B cell (primary cell): ENCODE data around the gene LCN10.

Source experiments
- EZH2 ChIP-seq: IDR thresholded peaks from 2 replicates; pipeline ENCODE4 v1.6.1; 2012; ENCODE audit warnings: borderline replicate concordance, low read depth, mild to moderate bottlenecking, moderate library complexity, low read length; ENCODE audit not compliant: insufficient read depth, poor library complexity, severe bottlenecking
- TF ChIP-seq, protein P1 (sequence below): fragments of 200-600 bp; IDR thresholded peaks from one replicate; pipeline ENCODE4 v1.8.0; 2022; ENCODE audit warnings: antibody characterized with exemption, mild to moderate bottlenecking

DNA sequence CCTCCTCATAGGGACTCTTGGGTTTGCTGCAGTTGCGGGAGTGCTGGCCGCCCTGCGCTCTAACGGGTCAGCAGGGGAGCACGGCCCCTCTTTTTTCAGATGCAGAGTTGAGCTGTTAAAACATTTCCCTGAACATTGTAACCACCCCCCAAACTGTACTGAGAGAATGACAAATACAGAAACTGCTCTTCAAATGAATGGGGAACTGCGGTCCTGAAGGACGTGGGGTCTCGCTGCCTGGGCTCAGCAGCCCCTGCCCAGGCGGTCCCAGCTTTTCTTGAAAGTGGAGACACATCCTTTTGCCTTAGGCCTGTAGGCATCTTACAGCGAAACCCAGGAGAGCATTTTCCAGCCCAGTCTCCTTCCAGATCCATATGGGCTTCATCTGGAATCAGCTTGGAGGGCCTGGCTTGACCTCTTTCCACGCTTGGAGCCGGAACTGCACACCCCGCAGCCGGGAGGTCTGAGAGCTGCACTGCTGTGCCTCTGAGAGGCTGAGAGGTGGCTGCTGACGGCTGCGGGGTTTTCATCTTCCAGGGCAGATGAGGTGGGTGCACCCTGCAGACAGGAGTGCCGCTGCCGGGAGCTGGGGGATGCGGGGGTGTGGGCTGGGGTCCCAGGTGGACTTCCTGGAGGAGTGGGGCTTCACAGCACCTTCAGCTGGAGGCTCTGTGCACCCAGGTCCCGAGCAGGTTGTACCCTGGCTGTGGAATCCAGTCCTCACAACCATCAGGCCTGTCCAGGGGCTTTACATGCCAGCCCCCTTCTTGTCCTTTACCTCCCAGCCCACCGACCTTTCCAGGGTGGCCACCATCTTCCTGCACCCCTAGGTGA is 54.2 kb downstream of the LCN10 start:
- TF ChIP-seq, protein P1, sequence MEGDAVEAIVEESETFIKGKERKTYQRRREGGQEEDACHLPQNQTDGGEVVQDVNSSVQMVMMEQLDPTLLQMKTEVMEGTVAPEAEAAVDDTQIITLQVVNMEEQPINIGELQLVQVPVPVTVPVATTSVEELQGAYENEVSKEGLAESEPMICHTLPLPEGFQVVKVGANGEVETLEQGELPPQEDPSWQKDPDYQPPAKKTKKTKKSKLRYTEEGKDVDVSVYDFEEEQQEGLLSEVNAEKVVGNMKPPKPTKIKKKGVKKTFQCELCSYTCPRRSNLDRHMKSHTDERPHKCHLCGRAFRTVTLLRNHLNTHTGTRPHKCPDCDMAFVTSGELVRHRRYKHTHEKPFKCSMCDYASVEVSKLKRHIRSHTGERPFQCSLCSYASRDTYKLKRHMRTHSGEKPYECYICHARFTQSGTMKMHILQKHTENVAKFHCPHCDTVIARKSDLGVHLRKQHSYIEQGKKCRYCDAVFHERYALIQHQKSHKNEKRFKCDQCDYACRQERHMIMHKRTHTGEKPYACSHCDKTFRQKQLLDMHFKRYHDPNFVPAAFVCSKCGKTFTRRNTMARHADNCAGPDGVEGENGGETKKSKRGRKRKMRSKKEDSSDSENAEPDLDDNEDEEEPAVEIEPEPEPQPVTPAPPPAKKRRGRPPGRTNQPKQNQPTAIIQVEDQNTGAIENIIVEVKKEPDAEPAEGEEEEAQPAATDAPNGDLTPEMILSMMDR, result no peak
- TF ChIP-seq EZH2, result no peak
